Urothelium cell line (cell line): ENCODE measurements around the gene POTED.
"Not testable (repeated sequence)": the region's sequence is repeated elsewhere in the genome, so short reads cannot be mapped to it uniquely, and the experiment has no call there.

Experiments used
- DNase-seq: peaks from one replicate; pipeline ENCODE4 v3.0.0; 2011; ENCODE audit warnings: low spot score, mixed read lengths
- FAIRE-seq: peaks from 2 replicates; lab custom pipeline; 2011; peaks lifted over from hg19 to GRCh38; lab: Jason Lieb, UNC

The POTED gene

GRCh38 chr21:13609477-13609876 lies at the start of gene POTED:
POTED (plus strand) TSS chr21:13609777; CDS start chr21:13610229, 452 bp downstream.
- DNase-seq, FAIRE-seq: not testable (repeated sequence)

- DNase-seq, FAIRE-seq: not testable (repeated sequence)
Observed at GRCh38 chr21:13650101-13650500, 40.5 kb downstream of the POTED start.

GRCh38 chr21:13651746-13652145 lies 42.2 kb downstream of the POTED start:
- FAIRE-seq, DNase-seq: not testable (repeated sequence)
